Hindlimb muscle (tissue), 1 donor: ENCODE data around the gene PSMA7. TPM values are rescaled to one million over a fixed set of nuclear protein-coding genes. Genes with fewer than 3 reads are reported as not detected.
"Not testable (repeated sequence)": the region's sequence is repeated elsewhere in the genome, so short reads cannot be mapped to it uniquely, and the experiment has no call there.

Experiments
- DNase-seq: peaks from one replicate; pipeline ENCODE4 v3.0.0-alpha.2; 2013
- polyA plus RNA-seq: library from polyadenylated mRNA; unstranded; fragments of 120-200 nt; gene quantifications from one replicate; pipeline ENCODE4 v1.2.1, GENCODE V29; 2013; ENCODE audit not compliant: insufficient read length

Gene PSMA7
- polyA plus RNA-seq, 1 donor, result 156 TPM

- no peak for DNase-seq
These were observed 8.7 kb upstream of the PSMA7 start for GRCh38 chr20:62151835-62152364.

GRCh38 chr20:62151225-62151624 lies 8.0 kb upstream of the PSMA7 start:
- DNase-seq, result no peak

- DNase-seq, result no peak
These were observed 7.0 kb upstream of the PSMA7 start for GRCh38 chr20:62150310-62150575.

DNA sequence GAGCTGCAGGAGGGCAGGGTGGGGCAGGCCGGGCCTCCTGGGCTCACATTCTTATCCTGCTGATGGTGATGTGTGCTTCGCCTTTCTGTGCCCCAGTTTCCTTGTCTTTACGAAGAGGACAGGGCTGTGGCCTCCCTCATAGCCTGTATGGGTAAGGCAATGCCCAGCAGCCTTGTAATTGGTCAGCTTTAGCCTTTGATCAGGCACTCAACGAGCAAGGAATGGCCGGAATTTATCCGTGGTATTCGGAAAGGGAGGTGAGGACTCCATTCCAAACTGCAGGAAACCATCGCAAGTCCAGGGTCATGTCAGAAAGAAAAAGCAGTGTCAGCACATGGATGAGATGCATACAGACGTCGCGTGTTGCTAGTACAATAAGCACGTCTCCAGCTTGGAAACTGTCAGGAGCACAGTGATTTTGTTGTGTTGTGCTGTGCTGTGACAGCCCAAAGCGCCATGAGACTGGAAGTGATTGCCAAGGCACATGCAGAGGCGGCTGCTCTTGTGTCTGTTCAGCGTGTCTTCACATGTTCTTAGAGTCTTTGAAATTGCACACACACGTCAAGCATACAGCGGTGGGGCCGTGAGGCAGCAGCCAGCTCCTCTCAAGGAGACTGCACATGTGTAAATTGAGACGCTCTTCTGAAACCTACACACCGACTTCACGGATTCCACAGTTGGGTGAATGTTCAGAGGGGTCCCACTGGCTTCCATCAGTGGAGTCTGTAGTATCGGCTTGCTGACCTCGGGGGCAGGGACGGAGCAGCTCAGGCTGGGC lies 6.5 kb upstream of the PSMA7 start:
- no peak for DNase-seq

GRCh38 chr20:62148908-62149314 lies 5.7 kb upstream of the PSMA7 start:
- DNase-seq, result no peak

DNA sequence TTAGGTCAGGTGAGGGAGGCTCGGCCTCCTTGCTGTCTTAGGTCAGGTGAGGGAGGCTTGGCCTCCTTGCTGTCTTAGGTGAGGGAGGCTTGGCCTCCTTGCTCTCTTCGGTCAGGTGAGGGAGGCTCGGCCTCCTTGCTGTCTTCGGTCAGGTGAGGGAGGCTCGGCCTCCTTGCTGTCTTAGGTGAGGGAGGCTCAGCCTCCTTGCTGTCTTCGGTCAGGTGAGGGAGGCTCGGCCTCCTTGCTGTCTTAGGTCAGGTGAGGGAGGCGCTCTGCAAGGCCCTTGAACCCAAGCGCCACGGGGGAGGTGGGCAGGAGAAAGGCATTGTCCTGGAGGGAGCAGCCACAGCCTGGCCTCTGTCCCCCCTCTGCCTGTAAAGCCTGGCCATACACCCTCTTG lies 5.2 kb upstream of the PSMA7 start:
- DNase-seq, result not testable (repeated sequence)

DNA sequence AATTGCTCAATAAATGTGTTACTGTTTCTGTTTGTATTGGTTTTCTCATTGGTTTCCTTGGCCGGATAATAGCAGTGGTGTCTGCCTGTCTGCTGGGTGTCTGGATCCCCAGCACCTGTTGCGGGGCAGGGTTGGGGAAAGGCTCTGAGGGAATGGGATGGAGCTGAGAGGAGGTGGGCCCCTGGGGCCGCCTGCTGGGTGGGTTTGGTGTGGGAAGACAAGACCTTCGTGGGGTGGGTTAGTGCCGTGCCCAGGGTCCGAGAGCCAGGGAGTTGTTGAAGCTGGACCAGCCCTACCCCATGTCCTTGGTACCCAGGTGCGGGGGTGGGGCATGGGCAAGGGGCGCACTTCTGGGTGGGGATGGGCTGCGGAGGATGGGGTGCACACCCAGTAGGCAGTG lies 4.3 kb upstream of the PSMA7 start:
- no peak for DNase-seq

GRCh38 chr20:62147125-62147524 lies 3.9 kb upstream of the PSMA7 start:
- DNase-seq, result no peak

GRCh38 chr20:62146019-62146755 lies 3.0 kb upstream of the PSMA7 start:
- DNase-seq, result no peak

GRCh38 chr20:62145688-62146018 lies 2.5 kb upstream of the PSMA7 start:
- no peak for DNase-seq

DNA sequence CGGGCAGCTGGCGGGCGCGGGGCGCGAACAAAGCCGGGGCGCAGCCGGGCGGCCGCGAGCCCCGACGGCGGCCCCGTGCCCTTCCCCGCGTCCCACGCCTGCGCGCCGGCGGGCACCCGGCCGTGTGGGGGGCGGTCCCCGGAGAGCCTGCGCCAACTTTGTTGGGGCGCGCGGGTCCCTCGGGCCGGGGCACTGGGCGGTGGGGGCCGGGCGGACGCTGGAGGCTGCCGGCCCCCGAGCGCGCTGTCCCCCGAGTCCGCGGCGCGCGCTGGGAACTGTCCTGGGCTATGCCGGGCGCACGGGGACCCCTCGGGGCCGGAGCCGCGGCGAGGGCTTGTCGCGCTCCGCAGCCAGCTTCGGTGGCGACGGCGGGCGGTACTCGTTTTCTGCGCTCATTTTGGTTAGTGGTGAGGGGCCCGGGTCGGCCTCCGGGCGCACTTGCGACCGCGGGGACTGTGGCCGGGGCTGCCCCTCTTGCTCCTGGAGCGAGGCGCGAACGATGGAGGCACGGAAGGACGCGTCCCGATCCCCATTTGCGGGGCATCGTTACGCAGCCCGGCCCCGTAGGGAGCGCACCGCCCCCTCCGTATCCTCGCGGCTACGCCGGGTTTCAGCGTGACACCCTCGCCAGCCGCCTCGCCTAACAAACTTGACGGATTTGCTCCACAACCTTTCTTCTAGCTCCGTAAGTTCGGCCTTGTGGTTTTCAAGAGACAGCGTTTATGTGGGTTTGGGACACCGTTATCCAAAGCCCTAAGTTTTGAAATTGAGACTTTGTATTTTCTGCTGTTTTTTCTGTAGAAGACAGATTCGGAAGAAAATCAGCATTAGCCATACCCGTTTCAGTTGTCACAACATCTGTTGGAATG lies 997 bp upstream of the PSMA7 start:
- no peak for DNase-seq

- no peak for DNase-seq
These were observed 728 bp downstream of the PSMA7 start for GRCh38 chr20:62142252-62143080.

GRCh38 chr20:62141397-62142251 lies 1.6 kb downstream of the PSMA7 start:
- DNase-seq, result no peak

- DNase-seq, result no peak
These were observed 2.2 kb downstream of the PSMA7 start for GRCh38 chr20:62141043-62141396.

DNA sequence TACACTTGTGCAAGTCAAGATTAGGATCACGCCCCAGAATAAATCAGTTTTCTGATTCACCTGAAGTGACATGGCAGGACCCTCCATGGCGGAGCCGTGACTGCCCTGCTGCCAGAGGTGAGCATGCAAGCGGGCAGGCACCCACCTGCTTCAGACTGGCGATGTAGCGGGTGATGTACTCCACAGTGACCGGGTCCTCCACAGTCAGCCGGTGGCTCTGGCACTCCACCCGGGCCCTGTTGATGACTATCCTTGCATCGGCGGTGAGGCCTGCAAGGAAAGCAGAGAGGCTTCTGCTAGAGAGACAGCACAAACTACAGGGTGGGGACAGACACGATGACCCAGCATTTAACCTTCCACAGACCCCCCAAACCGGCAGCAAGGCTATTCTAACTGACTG lies 3.6 kb downstream of the PSMA7 start:
- no peak for DNase-seq

- DNase-seq, result no peak
These were observed 4.3 kb downstream of the PSMA7 start for GRCh38 chr20:62138912-62139311.

GRCh38 chr20:62138204-62138543 lies 5.0 kb downstream of the PSMA7 start:
- no peak for DNase-seq

DNA sequence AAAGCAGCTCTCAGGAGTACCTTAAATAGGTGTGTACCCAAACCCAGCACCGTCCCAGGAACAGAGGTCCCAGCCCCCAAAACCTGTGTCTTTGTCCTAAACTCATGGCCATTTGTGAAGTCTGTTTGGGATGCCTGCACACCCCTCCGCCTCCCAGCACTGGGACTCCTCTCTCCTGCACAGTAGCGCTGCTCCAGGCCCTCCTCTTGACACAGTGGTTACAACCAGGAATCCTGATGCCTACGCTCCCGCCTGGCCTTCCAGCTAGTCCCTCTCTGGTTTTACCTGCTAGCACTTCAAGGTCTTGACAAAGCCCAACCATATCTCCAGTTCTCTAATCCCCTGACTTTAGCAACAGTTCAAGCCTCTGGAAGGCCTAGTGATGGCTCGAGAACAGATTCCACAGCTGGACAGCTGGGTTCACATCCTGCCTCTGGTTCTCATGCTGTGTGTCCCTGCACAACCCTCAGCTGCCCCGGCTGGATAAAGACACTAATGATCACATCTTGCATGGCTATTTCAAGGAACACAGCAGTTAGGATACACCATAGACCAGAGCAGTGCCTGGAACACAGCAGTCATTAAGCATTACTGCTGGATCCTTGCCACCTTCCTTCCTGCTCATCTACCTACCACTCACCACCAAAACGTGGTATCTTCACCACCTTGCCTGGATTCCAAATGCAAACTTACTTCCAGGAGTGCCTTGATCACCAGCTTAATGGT lies 5.6 kb downstream of the PSMA7 start:
- no peak for DNase-seq

- no peak for DNase-seq
These were observed 6.2 kb downstream of the PSMA7 start for GRCh38 chr20:62137092-62137384.

- peak; percentile 67 for DNase-seq
These were observed 6.7 kb downstream of the PSMA7 start for GRCh38 chr20:62136283-62137091.
